GM18502 (cell line): Measurements from ENCODE around the gene STIL.
A peak's percentile ranks its signal among the peaks of the same experiment; 100 is the strongest.
"Not testable (repeated sequence)": the region's sequence is repeated elsewhere in the genome, so short reads cannot be mapped to it uniquely, and the experiment has no call there.

Source experiments
- ATAC-seq: cut with Tn5 transposase; IDR thresholded peaks from one replicate; pipeline ENCODE4 v1.9.1; 2021; ENCODE audit warnings: mild to moderate bottlenecking; ENCODE audit not compliant: unreplicated experiment, poor library complexity

The STIL gene

GRCh38 chr1:47324682-47325081 lies 10.7 kb upstream of the STIL start:
- ATAC-seq: no peak

- no peak for ATAC-seq
These were observed 9.7 kb upstream of the STIL start for GRCh38 chr1:47323599-47324031.

GRCh38 chr1:47319968-47320367 lies 6.0 kb upstream of the STIL start:
- not testable (repeated sequence) for ATAC-seq

- ATAC-seq: no peak
These were observed 3.9 kb upstream of the STIL start for GRCh38 chr1:47317841-47318240.

GRCh38 chr1:47309427-47309826 lies 4.5 kb downstream of the STIL start:
- ATAC-seq: no peak

GRCh38 chr1:47302472-47302871 lies 11.5 kb downstream of the STIL start:
- ATAC-seq: no peak

- ATAC-seq: no peak
These were observed 15.8 kb downstream of the STIL start for GRCh38 chr1:47298025-47298699.

- no peak for ATAC-seq
These were observed 18.4 kb downstream of the STIL start for GRCh38 chr1:47295579-47295978.

GRCh38 chr1:47294863-47295262 lies 19.1 kb downstream of the STIL start:
- not testable (repeated sequence) for ATAC-seq

- not testable (repeated sequence) for ATAC-seq
These were observed 25.8 kb downstream of the STIL start for GRCh38 chr1:47288116-47288515.

GRCh38 chr1:47280142-47280541 lies 33.8 kb downstream of the STIL start:
- ATAC-seq: no peak

GRCh38 chr1:47276850-47277249 lies 37.1 kb downstream of the STIL start:
- no peak for ATAC-seq

GRCh38 chr1:47275811-47276210 lies 38.1 kb downstream of the STIL start:
- ATAC-seq: not testable (repeated sequence)

GRCh38 chr1:47265529-47265928 lies 48.4 kb downstream of the STIL start:
- ATAC-seq: not testable (repeated sequence)

GRCh38 chr1:47262787-47263413 lies 51.0 kb downstream of the STIL start:
- ATAC-seq: peak; percentile 57

- ATAC-seq: no peak
These were observed 56.7 kb downstream of the STIL start for GRCh38 chr1:47257224-47257623.

- no peak for ATAC-seq
These were observed 61.2 kb downstream of the STIL start for GRCh38 chr1:47252795-47253194.

- ATAC-seq: no peak
These were observed 61.6 kb downstream of the STIL start for GRCh38 chr1:47252369-47252768.

GRCh38 chr1:47249755-47250154 lies 64.2 kb downstream of the STIL start:
- ATAC-seq: no peak

GRCh38 chr1:47244339-47244862 lies 69.5 kb downstream of the STIL start:
- ATAC-seq: no peak

GRCh38 chr1:47243910-47244309 lies 70.0 kb downstream of the STIL start:
- no peak for ATAC-seq
